WTC11 (cell line): ENCODE measurements around the gene PSD. TPM values are rescaled to one million over a fixed set of nuclear protein-coding genes. Genes with fewer than 3 reads are reported as not detected.

Experiments
- ATAC-seq: fragments of 200-7000 bp; cut with Tn5 transposase; 2 replicates; pipeline ENCODE4 v1.10.0; 2021; ENCODE audit warnings: mild to moderate bottlenecking, moderate library complexity
- CTCF ChIA-PET: fragments of 300-600 bp; sonication (Branson Sonifier 250); formaldehyde crosslinking; loops from one replicate; lab custom pipeline; 2021; ENCODE audit warnings: antibody characterized with exemption; lab: Charles Lee
- POLR2A ChIA-PET: fragments of 350-600 bp; sonication (Branson Sonifier 250); formaldehyde crosslinking; loops from one replicate; lab custom pipeline; 2021; ENCODE audit warnings: antibody characterized with exemption; lab: Charles Lee
- DNase-seq: peaks from one replicate; pipeline ENCODE4 v3.0.0; 2021; ENCODE audit warnings: low spot score
- H3K27ac Mint-ChIP-seq: 2 replicates; pipeline ENCODE4 v1.8.0; 2021; ENCODE audit warnings: mixed read lengths
- H3K27me3 Mint-ChIP-seq: 2 replicates; pipeline ENCODE4 v1.8.0; 2021; ENCODE audit warnings: low read depth, mild to moderate bottlenecking, moderate library complexity, mixed read lengths
- H3K36me3 Mint-ChIP-seq: 2 replicates; pipeline ENCODE4 v1.8.0; 2021; ENCODE audit warnings: mixed read lengths
- H3K4me1 Mint-ChIP-seq: 2 replicates; pipeline ENCODE4 v1.8.0; 2022; ENCODE audit warnings: mixed read lengths
- H3K4me3 Mint-ChIP-seq: 2 replicates; pipeline ENCODE4 v1.8.0; 2021; ENCODE audit warnings: mild to moderate bottlenecking, moderate library complexity, mixed read lengths
- H3K9me3 Mint-ChIP-seq: 2 replicates; pipeline ENCODE4 v1.8.0; 2021; ENCODE audit warnings: mixed read lengths
- ATF6 ChIP-seq: sonication (generic); formaldehyde crosslinking; IDR thresholded peaks from 2 replicates; pipeline ENCODE4 v1.8.1; 2023; ENCODE audit warnings: mild to moderate bottlenecking, missing genetic modification reagents
- OVOL2 ChIP-seq: fragments of 250-450 bp; sonication (Bioruptor Pico); IDR thresholded peaks from 2 replicates; pipeline ENCODE4 v1.9.0; 2021; ENCODE audit warnings: mild to moderate bottlenecking, borderline replicate concordance
- PRDM15 ChIP-seq: sonication (generic); formaldehyde crosslinking; IDR thresholded peaks from 2 replicates; pipeline ENCODE4 v1.8.0; 2022; ENCODE audit warnings: missing genetic modification reagents
- SMAD3 ChIP-seq: sonication (generic); formaldehyde crosslinking; IDR thresholded peaks from 2 replicates; pipeline ENCODE4 v1.8.0; 2022; ENCODE audit warnings: missing genetic modification reagents, mild to moderate bottlenecking, borderline replicate concordance
- SP1 ChIP-seq: sonication (generic); formaldehyde crosslinking; conservative IDR thresholded peaks from 2 replicates; pipeline ENCODE4 v1.8.1; 2022; ENCODE audit warnings: missing genetic modification reagents
- ZNF121 ChIP-seq: sonication (generic); formaldehyde crosslinking; IDR thresholded peaks from 2 replicates; pipeline ENCODE4 v1.8.0; 2023; ENCODE audit warnings: missing genetic modification reagents
- ZNF138 ChIP-seq: sonication (generic); formaldehyde crosslinking; conservative IDR thresholded peaks from 2 replicates; pipeline ENCODE4 v1.8.1; 2022; ENCODE audit warnings: mild to moderate bottlenecking, moderate library complexity, missing genetic modification reagents
- ZNF232 ChIP-seq: sonication (generic); formaldehyde crosslinking; IDR thresholded peaks from 2 replicates; pipeline ENCODE4 v1.8.0; 2022; ENCODE audit warnings: mild to moderate bottlenecking, missing genetic modification reagents
- total RNA-seq: library from RNA; stranded (reverse); gene quantifications from 3 replicates; pipeline ENCODE4 v1.2.3, GENCODE V29; 2021
- TF ChIP-seq, protein P1 (sequence below): fragments of 250-450 bp; sonication (Bioruptor Pico); IDR thresholded peaks from 2 replicates; pipeline ENCODE4 v1.9.0; 2021; ENCODE audit warnings: mild to moderate bottlenecking, borderline replicate concordance
- TF ChIP-seq, protein P2 (sequence below): sonication (generic); formaldehyde crosslinking; IDR thresholded peaks from 2 replicates; pipeline ENCODE4 v1.8.1; 2023; ENCODE audit warnings: mild to moderate bottlenecking, moderate library complexity, missing genetic modification reagents
- TF ChIP-seq, protein P3 (sequence below): fragments of 250-450 bp; sonication (Bioruptor Pico); IDR thresholded peaks from 2 replicates; pipeline ENCODE4 v1.9.0; 2021; ENCODE audit warnings: mild to moderate bottlenecking

Gene PSD
- total RNA-seq, 1 experiment from 2014 or later, result 12.5 TPM

DNA sequence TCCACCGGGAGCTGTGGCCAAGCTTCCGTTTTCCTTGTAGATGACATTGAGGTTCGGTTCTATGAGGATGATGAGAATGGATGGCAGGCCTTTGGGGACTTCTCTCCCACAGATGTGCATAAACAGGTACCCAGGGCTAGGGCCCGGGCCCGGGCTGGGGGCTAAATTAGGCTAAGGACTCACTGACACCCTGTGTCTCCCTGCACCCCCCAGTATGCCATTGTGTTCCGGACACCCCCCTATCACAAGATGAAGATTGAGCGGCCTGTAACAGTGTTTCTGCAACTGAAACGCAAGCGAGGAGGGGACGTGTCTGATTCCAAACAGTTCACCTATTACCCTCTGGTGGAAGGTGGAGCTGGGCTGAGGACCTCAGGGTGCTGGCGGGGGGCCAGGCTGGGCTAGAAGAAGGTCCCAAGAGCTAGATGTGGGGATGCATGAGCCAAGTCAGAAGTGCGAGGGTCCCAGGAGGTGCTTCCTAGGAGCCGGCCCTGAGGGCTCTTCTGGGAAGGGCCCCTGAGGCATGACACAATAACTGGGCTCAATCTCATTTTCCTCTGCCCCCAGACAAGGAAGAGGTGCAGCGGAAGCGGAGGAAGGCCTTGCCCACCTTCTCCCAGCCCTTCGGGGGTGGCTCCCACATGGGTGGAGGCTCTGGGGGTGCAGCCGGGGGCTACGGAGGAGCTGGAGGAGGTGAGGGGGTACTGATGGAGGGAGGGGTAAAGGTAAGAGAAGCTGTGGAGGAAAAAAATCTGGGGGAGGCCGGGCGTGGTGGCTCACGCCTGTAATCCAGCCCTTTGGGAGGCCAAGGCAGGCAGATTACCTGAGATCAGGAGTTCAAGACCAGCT, 20.2 kb downstream of the PSD start:
- peaks cover 16% of the 10 kb centered on the region for H3K4me1 Mint-ChIP-seq
- ChIA-PET CTCF (interaction anchor here (0.6 to 9.1 kb wide), 28 partner anchors 8 to 1378 kb away, joined by 3 to 115 read pairs (median 7); partner anchors contain the start of genes ACTR1A, C10orf95, ELOVL3 and FBXL15), POLR2A (interaction anchor here (0.9 to 1.6 kb wide), 2 partner anchors 9 to 20 kb away, joined by 3 to 5 read pairs; partner anchors contain the start of gene PSD)
- peak overlapping the region; percentile 58 for H3K4me3 Mint-ChIP-seq
- H3K9me3 Mint-ChIP-seq, result no peaks in the 10 kb centered on the region
- TF ChIP-seq SMAD3 (CRISPR knock-in tag) (no peak), ZNF121 (no peak), OVOL2 (CRISPR knock-in tag) (no peak)
- TF ChIP-seq, protein P1, sequence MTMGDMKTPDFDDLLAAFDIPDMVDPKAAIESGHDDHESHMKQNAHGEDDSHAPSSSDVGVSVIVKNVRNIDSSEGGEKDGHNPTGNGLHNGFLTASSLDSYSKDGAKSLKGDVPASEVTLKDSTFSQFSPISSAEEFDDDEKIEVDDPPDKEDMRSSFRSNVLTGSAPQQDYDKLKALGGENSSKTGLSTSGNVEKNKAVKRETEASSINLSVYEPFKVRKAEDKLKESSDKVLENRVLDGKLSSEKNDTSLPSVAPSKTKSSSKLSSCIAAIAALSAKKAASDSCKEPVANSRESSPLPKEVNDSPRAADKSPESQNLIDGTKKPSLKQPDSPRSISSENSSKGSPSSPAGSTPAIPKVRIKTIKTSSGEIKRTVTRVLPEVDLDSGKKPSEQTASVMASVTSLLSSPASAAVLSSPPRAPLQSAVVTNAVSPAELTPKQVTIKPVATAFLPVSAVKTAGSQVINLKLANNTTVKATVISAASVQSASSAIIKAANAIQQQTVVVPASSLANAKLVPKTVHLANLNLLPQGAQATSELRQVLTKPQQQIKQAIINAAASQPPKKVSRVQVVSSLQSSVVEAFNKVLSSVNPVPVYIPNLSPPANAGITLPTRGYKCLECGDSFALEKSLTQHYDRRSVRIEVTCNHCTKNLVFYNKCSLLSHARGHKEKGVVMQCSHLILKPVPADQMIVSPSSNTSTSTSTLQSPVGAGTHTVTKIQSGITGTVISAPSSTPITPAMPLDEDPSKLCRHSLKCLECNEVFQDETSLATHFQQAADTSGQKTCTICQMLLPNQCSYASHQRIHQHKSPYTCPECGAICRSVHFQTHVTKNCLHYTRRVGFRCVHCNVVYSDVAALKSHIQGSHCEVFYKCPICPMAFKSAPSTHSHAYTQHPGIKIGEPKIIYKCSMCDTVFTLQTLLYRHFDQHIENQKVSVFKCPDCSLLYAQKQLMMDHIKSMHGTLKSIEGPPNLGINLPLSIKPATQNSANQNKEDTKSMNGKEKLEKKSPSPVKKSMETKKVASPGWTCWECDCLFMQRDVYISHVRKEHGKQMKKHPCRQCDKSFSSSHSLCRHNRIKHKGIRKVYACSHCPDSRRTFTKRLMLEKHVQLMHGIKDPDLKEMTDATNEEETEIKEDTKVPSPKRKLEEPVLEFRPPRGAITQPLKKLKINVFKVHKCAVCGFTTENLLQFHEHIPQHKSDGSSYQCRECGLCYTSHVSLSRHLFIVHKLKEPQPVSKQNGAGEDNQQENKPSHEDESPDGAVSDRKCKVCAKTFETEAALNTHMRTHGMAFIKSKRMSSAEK (CRISPR knock-in tag), result no peak
- TF ChIP-seq, protein P2, sequence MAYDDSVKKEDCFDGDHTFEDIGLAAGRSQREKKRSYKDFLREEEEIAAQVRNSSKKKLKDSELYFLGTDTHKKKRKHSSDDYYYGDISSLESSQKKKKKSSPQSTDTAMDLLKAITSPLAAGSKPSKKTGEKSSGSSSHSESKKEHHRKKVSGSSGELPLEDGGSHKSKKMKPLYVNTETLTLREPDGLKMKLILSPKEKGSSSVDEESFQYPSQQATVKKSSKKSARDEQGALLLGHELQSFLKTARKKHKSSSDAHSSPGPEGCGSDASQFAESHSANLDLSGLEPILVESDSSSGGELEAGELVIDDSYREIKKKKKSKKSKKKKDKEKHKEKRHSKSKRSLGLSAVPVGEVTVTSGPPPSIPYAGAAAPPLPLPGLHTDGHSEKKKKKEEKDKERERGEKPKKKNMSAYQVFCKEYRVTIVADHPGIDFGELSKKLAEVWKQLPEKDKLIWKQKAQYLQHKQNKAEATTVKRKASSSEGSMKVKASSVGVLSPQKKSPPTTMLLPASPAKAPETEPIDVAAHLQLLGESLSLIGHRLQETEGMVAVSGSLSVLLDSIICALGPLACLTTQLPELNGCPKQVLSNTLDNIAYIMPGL, result no peak
- no peak overlapping the region; the same call in 1 of the 2 replicates for H3K27ac Mint-ChIP-seq
- ATAC-seq (no peak), DNase-seq (no peak)
- H3K27me3 Mint-ChIP-seq, result peaks cover 31% of the 10 kb centered on the region
- H3K36me3 Mint-ChIP-seq, result no peaks in the 10 kb centered on the region; the same call in 1 of the 2 replicates

DNA sequence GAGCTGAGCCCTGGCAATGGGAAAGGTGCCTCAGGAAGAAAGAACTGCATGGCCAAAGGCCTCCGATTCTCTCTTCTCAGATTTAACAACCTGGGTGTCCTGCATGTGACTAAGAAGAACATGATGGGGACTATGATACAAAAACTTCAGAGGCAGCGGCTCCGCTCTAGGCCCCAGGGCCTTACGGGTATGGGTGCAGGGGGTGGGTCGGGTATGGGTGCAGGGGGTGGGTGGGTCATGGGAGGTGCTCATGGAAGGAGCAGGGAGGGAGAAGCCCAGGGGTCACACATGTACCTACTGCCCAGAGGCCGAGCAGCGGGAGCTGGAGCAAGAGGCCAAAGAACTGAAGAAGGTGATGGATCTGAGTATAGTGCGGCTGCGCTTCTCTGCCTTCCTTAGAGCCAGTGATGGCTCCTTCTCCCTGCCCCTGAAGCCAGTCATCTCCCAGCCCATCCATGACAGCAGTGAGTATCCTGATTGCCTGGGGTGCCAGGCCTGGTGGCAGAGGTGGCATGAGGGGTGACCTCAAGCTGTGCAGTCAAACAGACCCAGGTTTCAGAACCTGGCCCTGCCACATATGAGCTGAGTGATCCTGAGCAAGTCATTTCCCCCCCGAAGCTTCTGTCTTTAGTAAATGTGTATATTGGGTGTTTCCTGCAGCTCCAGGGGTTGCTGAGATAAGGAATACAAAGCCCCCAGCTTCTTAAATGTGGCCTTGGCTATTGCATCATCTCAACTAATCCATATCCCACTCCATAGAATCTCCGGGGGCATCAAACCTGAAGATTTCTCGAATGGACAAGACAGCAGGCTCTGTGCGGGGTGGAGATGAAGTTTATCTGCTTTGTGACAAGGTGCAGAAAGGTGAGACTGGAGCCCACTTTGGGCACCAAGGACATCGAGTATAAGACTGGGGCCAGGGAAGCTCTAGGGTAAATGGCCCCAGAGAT, 21.1 kb downstream of the PSD start:
- no peak for ATAC-seq
- Mint-ChIP-seq H3K27me3 (peaks cover 40% of the 10 kb centered on the region), H3K4me3 (peak overlapping the region; percentile 75; the same call in 1 of the 2 replicates), H3K9me3 (no peaks in the 10 kb centered on the region), H3K36me3 (no peaks in the 10 kb centered on the region; the same call in 1 of the 2 replicates), H3K27ac (no peak overlapping the region), H3K4me1 (peaks cover 16% of the 10 kb centered on the region)
- no peak for DNase-seq
- CTCF ChIA-PET, result interaction anchor here (0.6 to 9.1 kb wide), 9 partner anchors 14 to 1378 kb away, joined by 3 to 115 read pairs (median 5); partner anchors contain the start of gene FBXL15
- POLR2A ChIA-PET, result no interaction called here
- TF ChIP-seq PRDM15, result no peak
- no peak for TF ChIP-seq ZNF138 (CRISPR knock-in tag)
- no peak for TF ChIP-seq ATF6
- no peak for TF ChIP-seq ZNF232 (CRISPR knock-in tag)
- TF ChIP-seq SP1 (CRISPR knock-in tag), result no peak
- TF ChIP-seq, protein P3, sequence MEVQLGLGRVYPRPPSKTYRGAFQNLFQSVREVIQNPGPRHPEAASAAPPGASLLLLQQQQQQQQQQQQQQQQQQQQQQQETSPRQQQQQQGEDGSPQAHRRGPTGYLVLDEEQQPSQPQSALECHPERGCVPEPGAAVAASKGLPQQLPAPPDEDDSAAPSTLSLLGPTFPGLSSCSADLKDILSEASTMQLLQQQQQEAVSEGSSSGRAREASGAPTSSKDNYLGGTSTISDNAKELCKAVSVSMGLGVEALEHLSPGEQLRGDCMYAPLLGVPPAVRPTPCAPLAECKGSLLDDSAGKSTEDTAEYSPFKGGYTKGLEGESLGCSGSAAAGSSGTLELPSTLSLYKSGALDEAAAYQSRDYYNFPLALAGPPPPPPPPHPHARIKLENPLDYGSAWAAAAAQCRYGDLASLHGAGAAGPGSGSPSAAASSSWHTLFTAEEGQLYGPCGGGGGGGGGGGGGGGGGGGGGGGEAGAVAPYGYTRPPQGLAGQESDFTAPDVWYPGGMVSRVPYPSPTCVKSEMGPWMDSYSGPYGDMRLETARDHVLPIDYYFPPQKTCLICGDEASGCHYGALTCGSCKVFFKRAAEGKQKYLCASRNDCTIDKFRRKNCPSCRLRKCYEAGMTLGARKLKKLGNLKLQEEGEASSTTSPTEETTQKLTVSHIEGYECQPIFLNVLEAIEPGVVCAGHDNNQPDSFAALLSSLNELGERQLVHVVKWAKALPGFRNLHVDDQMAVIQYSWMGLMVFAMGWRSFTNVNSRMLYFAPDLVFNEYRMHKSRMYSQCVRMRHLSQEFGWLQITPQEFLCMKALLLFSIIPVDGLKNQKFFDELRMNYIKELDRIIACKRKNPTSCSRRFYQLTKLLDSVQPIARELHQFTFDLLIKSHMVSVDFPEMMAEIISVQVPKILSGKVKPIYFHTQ (CRISPR knock-in tag), result no peak
